ENCODE data around the gene DSTYK. TPM values are rescaled to one million over a fixed set of nuclear protein-coding genes. Genes with fewer than 3 reads are reported as not detected.

DSTYK gene
- polyA plus RNA-seq, 2 donors, result 3.2 to 3.4 TPM

DNA sequence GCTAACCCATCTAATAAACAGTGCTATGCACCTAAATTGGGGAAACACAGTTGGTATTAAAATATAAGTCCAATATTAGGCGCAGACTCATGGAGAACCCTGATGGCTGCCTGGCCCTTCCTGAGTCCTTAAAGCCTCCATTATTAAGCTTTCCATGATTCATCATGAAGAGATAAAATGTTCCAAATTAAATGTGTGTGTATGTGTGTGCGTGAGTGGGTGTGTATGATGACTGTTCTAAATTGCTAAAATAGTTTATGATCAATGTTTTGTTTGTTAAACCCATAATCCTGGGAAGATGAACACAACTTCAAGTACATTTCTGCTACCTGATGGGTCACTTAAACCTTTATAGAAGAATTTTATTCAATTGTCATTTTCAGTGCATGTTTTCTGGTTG, 83.5 kb downstream of the DSTYK start:
- H3K4me1 ChIP-seq (ENCODE audit: control insufficient read depth in 2 of 2, insufficient read depth in 2 of 2, low read length in 1 of 2), result no peaks in the 10 kb centered on the region
- H3K4me3 ChIP-seq (ENCODE audit: low read depth in 1 of 2, low read length in 2 of 2), result no peak overlapping the region
- WGBS, 2 donors, result 83 to 86% methylated on average over 2 of the region's 2 CpGs
- no peaks in the 10 kb centered on the region for H3K27me3 ChIP-seq (ENCODE audit: control insufficient read depth in 1 of 2, insufficient read depth in 2 of 2, low read length in 2 of 2)
- no peaks in the 10 kb centered on the region for H3K9me3 ChIP-seq (ENCODE audit: control insufficient read depth in 2 of 2, insufficient read depth in 1 of 2, low read depth in 1 of 2, low read length in 1 of 2)
- H3K36me3 ChIP-seq (ENCODE audit: control insufficient read depth in 2 of 2, insufficient read depth in 2 of 2, low read length in 1 of 2), result no peaks in the 10 kb centered on the region
- no peak overlapping the region for H3K27ac ChIP-seq (ENCODE audit: low read depth in 2 of 2, low read length in 1 of 2)

DNA sequence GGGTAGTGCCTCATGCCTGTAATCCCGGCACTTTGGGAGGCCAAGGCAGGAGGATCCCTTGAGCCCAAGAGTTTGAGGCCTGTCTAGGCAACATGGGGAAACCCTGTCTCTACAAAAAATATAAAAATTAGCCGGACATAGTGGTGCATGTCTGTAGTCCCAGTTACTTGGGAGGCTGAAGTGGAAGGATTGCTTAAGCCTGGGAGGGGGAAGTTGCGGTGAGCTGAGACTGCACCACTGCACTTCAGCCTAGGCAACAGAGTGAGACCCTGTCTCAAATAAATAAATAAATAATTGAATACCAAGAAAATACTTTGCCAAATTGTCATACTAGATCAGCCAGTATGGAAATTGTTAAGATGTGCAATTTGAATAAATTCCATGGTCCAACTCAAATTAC, 83.9 kb downstream of the DSTYK start:
- 89 to 95% methylated on average over 3 of the region's 3 CpGs for WGBS, 2 donors
- no peaks in the 10 kb centered on the region for H3K27me3 ChIP-seq (ENCODE audit: control insufficient read depth in 1 of 2, insufficient read depth in 2 of 2, low read length in 2 of 2)

DNA sequence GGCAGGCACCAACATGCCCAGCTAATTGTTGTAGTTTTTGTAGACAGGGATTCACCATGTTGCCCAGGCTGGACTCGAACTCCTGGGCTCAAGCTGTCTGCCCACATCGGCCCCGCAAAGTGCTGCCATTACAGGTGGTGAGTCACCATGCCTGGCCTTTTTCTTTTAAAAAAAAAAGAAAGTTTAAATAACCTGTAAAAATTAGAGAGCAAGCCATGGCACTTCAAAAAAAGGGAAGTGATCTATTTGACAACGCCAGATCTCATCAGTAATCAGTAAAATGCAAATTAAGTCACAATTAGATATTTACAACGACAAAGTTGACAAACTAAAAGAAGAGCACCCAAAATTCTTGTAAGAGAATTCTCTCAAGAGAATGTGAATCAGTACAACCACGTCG, 86.8 kb downstream of the DSTYK start:
- H3K36me3 ChIP-seq (ENCODE audit: control insufficient read depth in 2 of 2, insufficient read depth in 2 of 2, low read length in 1 of 2), result no peaks in the 10 kb centered on the region
- H3K4me1 ChIP-seq (ENCODE audit: control insufficient read depth in 2 of 2, insufficient read depth in 2 of 2, low read length in 1 of 2), result peaks cover 0 to 3% of the 10 kb centered on the region in 2 donors
- H3K27ac ChIP-seq (ENCODE audit: low read depth in 2 of 2, low read length in 1 of 2), result no peak overlapping the region
- H3K4me3 ChIP-seq (ENCODE audit: low read depth in 1 of 2, low read length in 2 of 2), result no peak overlapping the region
- no peaks in the 10 kb centered on the region for H3K9me3 ChIP-seq (ENCODE audit: control insufficient read depth in 2 of 2, insufficient read depth in 1 of 2, low read depth in 1 of 2, low read length in 1 of 2)
- H3K27me3 ChIP-seq (ENCODE audit: control insufficient read depth in 1 of 2, insufficient read depth in 2 of 2, low read length in 2 of 2), result no peaks in the 10 kb centered on the region
- WGBS, 2 donors, result 77 to 83% methylated on average over 7 of the region's 7 CpGs

More for the DNA sequence above, 83.9 kb downstream of the DSTYK start:
- Histone ChIP-seq H3K4me1 (ENCODE audit: control insufficient read depth in 2 of 2, insufficient read depth in 2 of 2, low read length in 1 of 2) (no peaks in the 10 kb centered on the region), H3K4me3 (ENCODE audit: low read depth in 1 of 2, low read length in 2 of 2) (no peak overlapping the region), H3K36me3 (ENCODE audit: control insufficient read depth in 2 of 2, insufficient read depth in 2 of 2, low read length in 1 of 2) (no peaks in the 10 kb centered on the region), H3K9me3 (ENCODE audit: control insufficient read depth in 2 of 2, insufficient read depth in 1 of 2, low read depth in 1 of 2, low read length in 1 of 2) (no peaks in the 10 kb centered on the region), H3K27ac (ENCODE audit: low read depth in 2 of 2, low read length in 1 of 2) (no peak overlapping the region)

DNA sequence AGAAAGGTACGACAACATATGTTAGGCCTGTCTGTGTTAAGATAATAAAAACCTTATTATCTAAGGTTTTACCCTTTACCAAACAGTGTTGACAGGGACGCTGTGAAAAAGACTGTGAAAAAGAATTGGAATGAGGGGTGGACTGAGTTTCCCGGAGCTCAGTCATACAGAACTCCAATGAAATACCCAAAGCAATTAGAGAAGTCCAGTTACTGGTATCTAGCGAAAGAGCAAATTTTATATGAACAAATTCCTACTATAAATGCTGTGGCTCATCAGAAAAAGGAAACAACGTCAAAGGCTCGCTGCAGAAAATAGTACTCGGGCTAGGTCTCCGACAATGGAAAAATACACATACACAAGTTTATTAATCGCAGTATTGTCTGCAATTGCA, 89.0 kb downstream of the DSTYK start:
- Histone ChIP-seq H3K4me3 (ENCODE audit: low read depth in 1 of 2, low read length in 2 of 2) (peak overlapping the region in 1 of 2 donors; percentile 99), H3K9me3 (ENCODE audit: control insufficient read depth in 2 of 2, insufficient read depth in 1 of 2, low read depth in 1 of 2, low read length in 1 of 2) (no peaks in the 10 kb centered on the region), H3K27me3 (ENCODE audit: control insufficient read depth in 1 of 2, insufficient read depth in 2 of 2, low read length in 2 of 2) (no peaks in the 10 kb centered on the region), H3K4me1 (ENCODE audit: control insufficient read depth in 2 of 2, insufficient read depth in 2 of 2, low read length in 1 of 2) (peaks cover 0 to 3% of the 10 kb centered on the region in 2 donors), H3K27ac (ENCODE audit: low read depth in 2 of 2, low read length in 1 of 2) (peak overlapping the region; percentile 88 to 97), H3K36me3 (ENCODE audit: control insufficient read depth in 2 of 2, insufficient read depth in 2 of 2, low read length in 1 of 2) (no peaks in the 10 kb centered on the region)
- WGBS, 2 donors, result 24% methylated on average over 9 of the region's 9 CpGs

DNA sequence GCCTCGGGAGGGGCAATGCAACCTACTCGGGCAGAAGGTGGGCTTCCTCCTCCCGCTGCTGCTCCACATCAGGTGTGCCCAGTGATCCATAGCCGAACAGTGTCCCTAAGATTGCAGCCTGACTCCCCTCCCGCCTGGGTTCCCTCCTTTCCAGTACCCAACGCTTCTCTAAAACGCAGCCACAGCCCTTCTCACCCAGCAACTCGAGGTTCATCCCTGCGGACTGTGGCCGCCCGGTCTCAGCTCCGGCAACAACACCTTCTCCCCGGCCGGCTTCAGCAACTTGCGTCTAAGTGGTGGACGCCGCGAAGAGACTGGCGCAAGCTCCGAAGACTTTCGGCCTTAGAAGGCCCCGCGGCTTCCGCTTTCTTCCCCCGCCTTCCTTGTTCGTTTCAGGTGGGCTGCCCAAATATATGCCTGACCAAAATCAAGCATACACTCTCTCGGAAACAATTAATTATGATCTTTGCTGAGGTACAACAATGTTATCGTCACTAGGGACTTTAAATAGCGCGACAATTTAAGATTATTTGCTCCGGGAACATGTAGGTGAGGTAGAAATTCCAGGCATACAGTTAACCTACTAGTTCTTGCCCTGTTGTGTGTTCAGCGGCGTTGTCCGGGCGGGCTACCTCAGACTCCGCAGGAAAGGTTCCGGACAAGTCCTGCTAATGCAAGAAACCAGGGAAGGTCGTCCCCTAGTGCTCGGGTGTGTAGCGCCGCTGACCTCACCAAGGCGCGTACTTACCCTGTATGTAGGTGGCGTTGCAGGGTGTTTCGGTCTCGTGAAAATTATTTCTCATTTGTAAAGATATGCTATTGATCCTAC, 89.6 kb downstream of the DSTYK start, which contains the start of gene RBBP5:
TSS of gene RBBP5 (minus strand) at position 319 of the 829 bp plus-strand sequence. CDS start at position 214, 105 bp downstream.
- no peaks in the 10 kb centered on the region for H3K27me3 ChIP-seq (ENCODE audit: control insufficient read depth in 1 of 2, insufficient read depth in 2 of 2, low read length in 2 of 2)

DNA sequence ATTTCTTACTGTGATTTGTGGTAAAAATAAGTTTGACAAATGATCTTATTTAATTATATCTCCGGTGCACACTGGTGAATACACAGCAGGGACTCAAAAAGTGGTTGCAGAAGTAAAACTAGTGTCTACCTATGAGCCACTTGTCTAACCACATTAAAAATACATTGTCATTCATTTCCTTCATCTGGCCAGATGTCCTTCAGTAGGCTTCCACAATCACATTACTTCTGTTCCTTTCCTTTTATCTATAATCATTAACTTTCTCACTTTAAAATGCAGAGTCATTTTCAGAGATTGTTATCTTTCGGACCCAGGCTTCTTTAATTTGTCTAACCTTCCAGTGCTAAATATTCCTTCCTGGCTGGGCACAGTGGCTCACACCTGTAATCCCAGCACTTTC, 92.8 kb downstream of the DSTYK start:
- 67 to 81% methylated on average over 2 of the region's 2 CpGs for WGBS, 2 donors
- Histone ChIP-seq H3K4me1 (ENCODE audit: control insufficient read depth in 2 of 2, insufficient read depth in 2 of 2, low read length in 1 of 2) (peaks cover 0 to 3% of the 10 kb centered on the region in 2 donors), H3K27me3 (ENCODE audit: control insufficient read depth in 1 of 2, insufficient read depth in 2 of 2, low read length in 2 of 2) (no peaks in the 10 kb centered on the region), H3K27ac (ENCODE audit: low read depth in 2 of 2, low read length in 1 of 2) (no peak overlapping the region), H3K9me3 (ENCODE audit: control insufficient read depth in 2 of 2, insufficient read depth in 1 of 2, low read depth in 1 of 2, low read length in 1 of 2) (no peaks in the 10 kb centered on the region), H3K36me3 (ENCODE audit: control insufficient read depth in 2 of 2, insufficient read depth in 2 of 2, low read length in 1 of 2) (no peaks in the 10 kb centered on the region), H3K4me3 (ENCODE audit: low read depth in 1 of 2, low read length in 2 of 2) (no peak overlapping the region)

More for the DNA sequence above, 89.6 kb downstream of the DSTYK start, which contains the start of gene RBBP5:
- no peaks in the 10 kb centered on the region for H3K36me3 ChIP-seq (ENCODE audit: control insufficient read depth in 2 of 2, insufficient read depth in 2 of 2, low read length in 1 of 2)
- H3K4me3 ChIP-seq (ENCODE audit: low read depth in 1 of 2, low read length in 2 of 2), result peak within 1 kb of the TSS; percentile 73 to 99
- H3K27ac ChIP-seq (ENCODE audit: low read depth in 2 of 2, low read length in 1 of 2), result peak within 1 kb of the TSS; percentile 88 to 97
- WGBS, 2 donors, result 0% methylated on average over 46 of the region's 46 CpGs
- H3K9me3 ChIP-seq (ENCODE audit: control insufficient read depth in 2 of 2, insufficient read depth in 1 of 2, low read depth in 1 of 2, low read length in 1 of 2), result no peaks in the 10 kb centered on the region
- peaks cover 0 to 3% of the 10 kb centered on the region in 2 donors for H3K4me1 ChIP-seq (ENCODE audit: control insufficient read depth in 2 of 2, insufficient read depth in 2 of 2, low read length in 1 of 2)

DNA sequence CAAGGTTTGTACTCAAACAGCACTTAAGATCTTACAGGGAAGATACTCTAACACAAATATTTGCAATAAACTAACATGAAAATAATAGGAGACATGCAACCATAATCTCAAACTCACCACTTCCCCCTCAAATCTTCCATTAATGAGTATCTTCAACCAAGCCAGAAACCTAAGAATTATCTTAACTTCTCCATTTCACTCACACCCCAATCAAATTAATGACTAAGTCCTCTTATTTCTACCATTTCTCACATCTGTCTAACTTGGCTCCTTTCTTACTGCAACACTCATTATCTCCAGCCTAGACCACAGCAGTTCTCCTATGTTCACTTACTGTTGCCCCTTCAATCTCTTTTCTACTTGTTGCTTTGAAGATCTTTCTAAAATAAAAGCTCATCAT, 100.1 kb downstream of the DSTYK start:
- Histone ChIP-seq H3K27me3 (ENCODE audit: control insufficient read depth in 1 of 2, insufficient read depth in 2 of 2, low read length in 2 of 2) (no peaks in the 10 kb centered on the region), H3K36me3 (ENCODE audit: control insufficient read depth in 2 of 2, insufficient read depth in 2 of 2, low read length in 1 of 2) (peaks cover 0 to 4% of the 10 kb centered on the region in 2 donors), H3K4me3 (ENCODE audit: low read depth in 1 of 2, low read length in 2 of 2) (no peak overlapping the region), H3K4me1 (ENCODE audit: control insufficient read depth in 2 of 2, insufficient read depth in 2 of 2, low read length in 1 of 2) (no peaks in the 10 kb centered on the region), H3K27ac (ENCODE audit: low read depth in 2 of 2, low read length in 1 of 2) (no peak overlapping the region), H3K9me3 (ENCODE audit: control insufficient read depth in 2 of 2, insufficient read depth in 1 of 2, low read depth in 1 of 2, low read length in 1 of 2) (no peaks in the 10 kb centered on the region)

DNA sequence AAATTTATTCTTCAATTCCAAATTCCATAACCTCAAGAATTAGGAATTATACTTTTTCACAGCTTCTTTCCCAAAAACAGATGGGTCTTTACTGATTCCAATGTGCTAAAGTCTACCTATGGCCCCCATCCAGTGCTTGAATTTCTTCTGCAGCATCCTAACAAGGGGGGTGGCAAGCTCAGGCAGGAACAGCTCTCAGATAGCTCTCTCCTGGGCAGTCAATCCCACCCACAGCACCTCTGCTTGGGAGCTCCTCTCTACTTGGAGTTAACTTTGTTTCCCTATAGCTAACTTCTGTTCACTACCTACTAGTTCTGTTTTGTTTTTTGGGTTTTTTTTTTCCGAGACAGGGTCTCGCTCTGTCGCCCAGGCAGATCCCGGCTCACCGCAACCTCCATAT, 101.8 kb downstream of the DSTYK start:
- H3K4me1 ChIP-seq (ENCODE audit: control insufficient read depth in 2 of 2, insufficient read depth in 2 of 2, low read length in 1 of 2), result no peaks in the 10 kb centered on the region
- peaks cover 4 to 13% of the 10 kb centered on the region in 2 donors for H3K36me3 ChIP-seq (ENCODE audit: control insufficient read depth in 2 of 2, insufficient read depth in 2 of 2, low read length in 1 of 2)
- no peaks in the 10 kb centered on the region for H3K27me3 ChIP-seq (ENCODE audit: control insufficient read depth in 1 of 2, insufficient read depth in 2 of 2, low read length in 2 of 2)
- WGBS, 2 donors, result 84 to 93% methylated on average over 5 of the region's 5 CpGs
- no peak overlapping the region for H3K4me3 ChIP-seq (ENCODE audit: low read depth in 1 of 2, low read length in 2 of 2)
- H3K9me3 ChIP-seq (ENCODE audit: control insufficient read depth in 2 of 2, insufficient read depth in 1 of 2, low read depth in 1 of 2, low read length in 1 of 2), result no peaks in the 10 kb centered on the region
- no peak overlapping the region for H3K27ac ChIP-seq (ENCODE audit: low read depth in 2 of 2, low read length in 1 of 2)

DNA sequence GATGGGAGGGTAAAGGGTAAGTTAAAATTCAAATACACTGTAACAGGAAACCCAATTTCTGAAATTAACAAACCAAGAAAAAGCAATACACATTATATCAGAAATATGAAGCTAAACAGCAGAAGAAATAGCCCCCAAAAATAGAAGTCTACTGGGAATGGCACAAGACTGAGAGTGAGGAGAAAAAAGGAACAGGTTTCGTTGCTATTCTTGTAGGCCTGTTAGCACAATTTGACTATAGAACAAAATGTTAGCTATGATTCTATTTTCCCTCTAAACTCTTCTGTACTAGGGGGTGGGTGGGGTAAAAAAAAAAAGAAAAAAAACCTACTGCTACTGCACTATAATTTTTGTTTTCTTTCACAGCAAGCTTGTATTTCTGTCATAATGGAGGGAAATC, 102.2 kb downstream of the DSTYK start:
- H3K27ac ChIP-seq (ENCODE audit: low read depth in 2 of 2, low read length in 1 of 2), result no peak overlapping the region
- no peak overlapping the region for H3K4me3 ChIP-seq (ENCODE audit: low read depth in 1 of 2, low read length in 2 of 2)
- no peaks in the 10 kb centered on the region for H3K27me3 ChIP-seq (ENCODE audit: control insufficient read depth in 1 of 2, insufficient read depth in 2 of 2, low read length in 2 of 2)
- H3K9me3 ChIP-seq (ENCODE audit: control insufficient read depth in 2 of 2, insufficient read depth in 1 of 2, low read depth in 1 of 2, low read length in 1 of 2), result no peaks in the 10 kb centered on the region
- 91 to 94% methylated on average over 1 of the region's 1 CpG for whole genome bisulfite sequencing, 2 donors
- peaks cover 4 to 13% of the 10 kb centered on the region in 2 donors for H3K36me3 ChIP-seq (ENCODE audit: control insufficient read depth in 2 of 2, insufficient read depth in 2 of 2, low read length in 1 of 2)
- no peaks in the 10 kb centered on the region for H3K4me1 ChIP-seq (ENCODE audit: control insufficient read depth in 2 of 2, insufficient read depth in 2 of 2, low read length in 1 of 2)

DNA sequence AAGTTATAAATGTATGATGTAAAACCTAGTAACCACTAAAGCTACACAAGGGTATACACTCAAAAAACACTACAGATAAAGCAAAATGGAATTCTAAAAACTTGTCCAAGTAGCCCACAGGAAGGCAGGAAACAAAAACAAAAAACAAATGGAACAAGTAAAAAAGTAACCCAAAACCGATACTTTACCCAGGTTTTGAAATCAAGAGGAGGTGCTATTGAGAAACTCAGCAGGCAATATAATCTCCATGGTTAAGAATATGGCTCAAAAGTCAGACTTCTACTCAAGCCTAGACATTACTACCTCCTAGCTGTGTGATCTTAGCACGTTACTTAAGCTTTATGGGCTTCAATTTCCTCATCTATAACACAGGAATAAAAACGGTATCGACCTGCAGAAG, 103.0 kb downstream of the DSTYK start:
- 89 to 90% methylated on average over 4 of the region's 4 CpGs for WGBS, 2 donors

More for the DNA sequence above, 103.0 kb downstream of the DSTYK start:
- H3K4me1 ChIP-seq (ENCODE audit: control insufficient read depth in 2 of 2, insufficient read depth in 2 of 2, low read length in 1 of 2), result no peaks in the 10 kb centered on the region
- H3K4me3 ChIP-seq (ENCODE audit: low read depth in 1 of 2, low read length in 2 of 2), result no peak overlapping the region
- no peaks in the 10 kb centered on the region for H3K9me3 ChIP-seq (ENCODE audit: control insufficient read depth in 2 of 2, insufficient read depth in 1 of 2, low read depth in 1 of 2, low read length in 1 of 2)
- peaks cover 4 to 17% of the 10 kb centered on the region in 2 donors for H3K36me3 ChIP-seq (ENCODE audit: control insufficient read depth in 2 of 2, insufficient read depth in 2 of 2, low read length in 1 of 2)
- H3K27ac ChIP-seq (ENCODE audit: low read depth in 2 of 2, low read length in 1 of 2), result no peak overlapping the region
- H3K27me3 ChIP-seq (ENCODE audit: control insufficient read depth in 1 of 2, insufficient read depth in 2 of 2, low read length in 2 of 2), result no peaks in the 10 kb centered on the region

All from esophagus (tissue), 2 donors.